Osteocyte (in vitro differentiated cells): ENCODE measurements around the gene ZFHX3. TPM values are rescaled to one million over a fixed set of nuclear protein-coding genes. Genes with fewer than 3 reads are reported as not detected.
A peak's percentile ranks its signal among the peaks of the same experiment; 100 is the strongest.

Source experiments
- DNase-seq: peaks from one replicate; pipeline ENCODE4 v3.0.0; 2021; ENCODE audit warnings: mixed read lengths; ENCODE audit not compliant: unreplicated experiment; ENCODE audit errors: extremely low spot score
- H3K27ac Mint-ChIP-seq: one replicate; pipeline ENCODE4 v1.8.0; 2021; ENCODE audit warnings: mild to moderate bottlenecking, mixed read lengths; ENCODE audit not compliant: unreplicated experiment
- H3K27me3 Mint-ChIP-seq: one replicate; pipeline ENCODE4 v1.8.0; 2021; ENCODE audit warnings: mixed read lengths; ENCODE audit not compliant: unreplicated experiment
- H3K36me3 Mint-ChIP-seq: one replicate; pipeline ENCODE4 v1.8.0; 2021; ENCODE audit warnings: mixed read lengths; ENCODE audit not compliant: unreplicated experiment
- H3K4me1 Mint-ChIP-seq: one replicate; pipeline ENCODE4 v1.8.0; 2021; ENCODE audit warnings: mixed read lengths; ENCODE audit not compliant: unreplicated experiment
- H3K4me3 Mint-ChIP-seq: one replicate; pipeline ENCODE4 v1.8.0; 2021; ENCODE audit warnings: mild to moderate bottlenecking, moderate library complexity, mixed read lengths; ENCODE audit not compliant: unreplicated experiment
- H3K9me3 Mint-ChIP-seq: one replicate; pipeline ENCODE4 v1.8.0; 2021; ENCODE audit warnings: mixed read lengths; ENCODE audit not compliant: unreplicated experiment
- total RNA-seq: library from RNA; stranded (reverse); gene quantifications from 2 replicates; pipeline ENCODE4 v1.2.1, GENCODE V29; 2021
- TF ChIP-seq, protein P1 (sequence below): fragments of 200-600 bp; sonication (generic); IDR thresholded peaks from 2 replicates; pipeline ENCODE4 v1.5.0; 2021; ENCODE audit warnings: antibody characterized with exemption, mild to moderate bottlenecking, moderate library complexity

ZFHX3 gene
- total RNA-seq, 1 donor from 2014 or later: 89.1 TPM

DNA sequence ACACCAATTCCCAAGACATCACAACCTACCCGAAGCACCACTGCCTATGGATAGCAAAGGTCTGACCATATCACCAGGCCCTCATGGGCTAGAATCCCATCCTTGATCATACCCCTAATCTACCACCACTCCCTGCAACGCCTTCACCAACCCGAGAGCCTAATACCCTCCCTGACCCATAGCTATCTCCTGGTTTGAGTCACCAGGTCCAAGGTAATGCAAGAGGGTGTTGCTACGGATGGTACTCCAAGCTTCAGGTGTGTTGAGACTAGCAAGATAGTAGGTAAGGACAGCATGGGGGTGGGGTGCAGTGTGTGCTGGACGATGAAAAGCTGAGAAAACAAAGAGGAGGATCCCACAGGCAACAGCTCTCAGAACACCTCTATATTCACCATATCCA lies 258.0 kb downstream of the ZFHX3 start:
- H3K4me3 Mint-ChIP-seq: no peak overlapping the region
- no peak for DNase-seq
- H3K4me1 Mint-ChIP-seq: peaks cover 47% of the 10 kb centered on the region
- H3K36me3 Mint-ChIP-seq: peaks cover 51% of the 10 kb centered on the region
- no peaks in the 10 kb centered on the region for H3K9me3 Mint-ChIP-seq
- no peaks in the 10 kb centered on the region for H3K27me3 Mint-ChIP-seq
- TF ChIP-seq, protein P1, sequence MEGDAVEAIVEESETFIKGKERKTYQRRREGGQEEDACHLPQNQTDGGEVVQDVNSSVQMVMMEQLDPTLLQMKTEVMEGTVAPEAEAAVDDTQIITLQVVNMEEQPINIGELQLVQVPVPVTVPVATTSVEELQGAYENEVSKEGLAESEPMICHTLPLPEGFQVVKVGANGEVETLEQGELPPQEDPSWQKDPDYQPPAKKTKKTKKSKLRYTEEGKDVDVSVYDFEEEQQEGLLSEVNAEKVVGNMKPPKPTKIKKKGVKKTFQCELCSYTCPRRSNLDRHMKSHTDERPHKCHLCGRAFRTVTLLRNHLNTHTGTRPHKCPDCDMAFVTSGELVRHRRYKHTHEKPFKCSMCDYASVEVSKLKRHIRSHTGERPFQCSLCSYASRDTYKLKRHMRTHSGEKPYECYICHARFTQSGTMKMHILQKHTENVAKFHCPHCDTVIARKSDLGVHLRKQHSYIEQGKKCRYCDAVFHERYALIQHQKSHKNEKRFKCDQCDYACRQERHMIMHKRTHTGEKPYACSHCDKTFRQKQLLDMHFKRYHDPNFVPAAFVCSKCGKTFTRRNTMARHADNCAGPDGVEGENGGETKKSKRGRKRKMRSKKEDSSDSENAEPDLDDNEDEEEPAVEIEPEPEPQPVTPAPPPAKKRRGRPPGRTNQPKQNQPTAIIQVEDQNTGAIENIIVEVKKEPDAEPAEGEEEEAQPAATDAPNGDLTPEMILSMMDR: no peak
- H3K27ac Mint-ChIP-seq: peak overlapping the region; percentile 99

DNA sequence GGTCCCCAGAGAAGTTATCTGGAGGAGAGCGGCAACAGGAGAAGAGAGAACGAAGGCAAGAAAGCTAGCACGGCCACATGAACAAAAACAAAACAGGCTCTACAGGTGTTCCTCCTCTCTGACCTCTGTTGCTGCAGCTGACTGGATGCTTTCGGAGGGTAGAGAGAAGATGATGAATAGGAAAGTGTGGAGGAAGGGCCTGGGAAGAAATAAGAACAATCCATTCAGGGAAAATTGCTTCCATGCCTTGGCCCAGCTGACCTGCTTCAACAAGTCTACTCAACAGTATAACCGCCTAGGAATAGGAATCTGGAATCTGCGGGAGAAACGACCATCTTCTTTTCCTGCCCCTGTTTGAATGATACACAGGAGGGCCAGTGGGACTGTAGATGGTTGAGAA lies 258.5 kb downstream of the ZFHX3 start:
- H3K27ac Mint-ChIP-seq: peak overlapping the region; percentile 99
- no peaks in the 10 kb centered on the region for H3K9me3 Mint-ChIP-seq
- no peak for DNase-seq
- no peaks in the 10 kb centered on the region for H3K27me3 Mint-ChIP-seq
- peaks cover 46% of the 10 kb centered on the region for H3K36me3 Mint-ChIP-seq
- H3K4me3 Mint-ChIP-seq: no peak overlapping the region
- peaks cover 51% of the 10 kb centered on the region for H3K4me1 Mint-ChIP-seq
- TF ChIP-seq, protein P1: no peak

DNA sequence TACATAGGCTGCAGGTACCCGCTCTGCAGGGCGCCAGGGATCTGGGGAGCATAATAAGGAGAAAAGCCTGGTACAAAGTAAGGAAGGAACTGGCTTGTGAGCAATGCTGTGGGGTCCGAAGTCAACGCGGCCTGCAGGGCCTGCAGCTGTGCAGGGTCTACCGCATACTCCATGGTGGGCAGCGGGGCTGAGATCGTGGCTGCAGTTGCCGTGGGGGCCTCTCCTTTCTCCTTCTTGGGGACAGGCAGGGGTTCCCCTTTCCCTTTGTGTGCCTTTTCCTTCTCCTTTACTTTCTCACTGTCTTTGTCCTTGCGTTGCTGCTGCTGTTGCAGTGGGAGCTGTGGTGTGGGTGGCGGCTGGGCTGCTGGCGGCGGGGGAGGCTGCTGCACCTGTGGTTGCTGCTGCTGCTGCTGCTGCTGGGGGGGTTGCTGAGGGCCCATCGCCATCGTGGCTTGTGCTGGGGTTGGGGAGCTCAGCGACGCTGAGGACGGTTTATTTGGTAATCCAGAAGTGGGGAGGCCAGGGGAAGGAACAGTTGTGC lies 259.6 kb downstream of the ZFHX3 start:
- no peak for DNase-seq

DNA sequence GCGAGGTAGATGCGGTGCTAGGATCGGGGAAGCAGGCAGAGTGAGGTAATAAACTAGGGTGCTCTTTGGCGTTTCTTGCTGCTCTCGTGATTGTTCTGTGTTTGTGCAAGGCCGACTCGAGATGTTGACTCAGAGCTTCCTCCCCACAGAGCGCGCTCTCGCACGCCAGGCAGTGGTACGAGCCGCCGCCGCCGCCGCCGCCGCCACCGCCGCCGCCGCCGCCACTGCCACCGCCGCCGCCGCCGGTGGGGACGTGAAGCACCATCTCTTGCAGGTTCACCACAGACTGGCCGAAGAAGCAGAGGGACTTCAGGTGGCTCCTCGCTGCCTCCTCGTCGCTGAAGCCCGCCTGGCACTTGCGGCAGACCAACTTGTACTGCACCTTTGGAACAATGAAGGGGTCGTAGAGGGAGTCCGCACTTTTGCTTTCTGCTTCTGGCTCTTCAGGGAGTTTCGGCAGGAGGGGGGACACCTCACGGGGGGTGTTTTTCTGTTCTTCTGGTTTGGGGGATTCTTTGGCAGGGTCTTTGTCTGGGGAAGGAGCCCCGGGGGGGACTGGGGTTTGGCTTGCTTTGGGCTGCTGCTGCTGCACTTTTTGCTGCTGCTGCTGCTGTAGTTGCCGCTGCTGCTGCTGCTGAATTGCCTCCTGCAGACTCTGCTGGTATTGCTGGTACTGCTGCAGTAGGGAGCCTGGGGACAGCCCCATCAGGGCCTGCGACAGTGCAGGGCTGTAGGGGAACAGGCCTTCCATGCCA lies 260.2 kb downstream of the ZFHX3 start:
- peaks cover 44% of the 10 kb centered on the region for H3K36me3 Mint-ChIP-seq
- peak overlapping the region; percentile 81 for H3K4me3 Mint-ChIP-seq
- H3K27ac Mint-ChIP-seq: peak overlapping the region; percentile 99
- H3K4me1 Mint-ChIP-seq: peaks cover 60% of the 10 kb centered on the region
- H3K9me3 Mint-ChIP-seq: no peaks in the 10 kb centered on the region
- peak; percentile 89 for DNase-seq
- no peaks in the 10 kb centered on the region for H3K27me3 Mint-ChIP-seq
- TF ChIP-seq, protein P1: no peak

More for the DNA sequence above, 259.6 kb downstream of the ZFHX3 start:
- Mint-ChIP-seq H3K4me3 (peak overlapping the region; percentile 81), H3K36me3 (peaks cover 42% of the 10 kb centered on the region), H3K4me1 (peaks cover 59% of the 10 kb centered on the region), H3K27ac (peak overlapping the region; percentile 99), H3K9me3 (no peaks in the 10 kb centered on the region), H3K27me3 (no peaks in the 10 kb centered on the region)
- TF ChIP-seq, protein P1: no peak

DNA sequence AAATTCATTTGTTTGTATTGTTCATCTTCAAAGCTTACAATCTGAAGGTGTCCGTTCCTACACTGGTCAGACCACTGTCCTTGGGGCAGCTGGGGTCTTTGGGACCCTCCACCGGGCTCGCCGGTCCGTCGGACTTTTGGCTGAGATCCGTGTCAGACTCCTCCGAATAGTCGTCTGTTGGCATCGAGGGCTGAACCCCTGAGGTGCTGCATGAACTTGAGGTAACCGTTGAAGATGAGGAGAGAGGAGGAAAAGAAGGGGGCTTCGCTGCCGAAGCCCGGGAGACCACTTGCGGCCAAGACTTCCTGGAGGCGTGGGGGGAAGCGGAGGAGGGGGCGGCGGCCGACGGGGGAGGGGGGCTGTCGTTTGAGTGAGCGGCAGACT lies 260.8 kb downstream of the ZFHX3 start:
- no peak for DNase-seq
- H3K4me3 Mint-ChIP-seq: peak overlapping the region; percentile 81
- no peaks in the 10 kb centered on the region for H3K9me3 Mint-ChIP-seq
- no peaks in the 10 kb centered on the region for H3K27me3 Mint-ChIP-seq
- H3K36me3 Mint-ChIP-seq: peaks cover 48% of the 10 kb centered on the region
- TF ChIP-seq, protein P1: no peak
- H3K27ac Mint-ChIP-seq: peak overlapping the region; percentile 99
- peaks cover 60% of the 10 kb centered on the region for H3K4me1 Mint-ChIP-seq
